GM23338 (cell line): ENCODE data around the gene THADA.

Source experiments
- EZH2 ChIP-seq: fragments of 200-600 bp; sonication (generic); IDR thresholded peaks from one replicate; pipeline ENCODE4 v1.8.0; 2017; ENCODE audit warnings: antibody characterized with exemption, mild to moderate bottlenecking, low read depth; ENCODE audit not compliant: unreplicated experiment
- EZH2phosphoT487 ChIP-seq: fragments of 200-600 bp; sonication (generic); IDR thresholded peaks from one replicate; pipeline ENCODE4 v1.8.1; 2018; ENCODE audit warnings: antibody characterized with exemption; ENCODE audit not compliant: unreplicated experiment
- TF ChIP-seq, protein P1 (sequence below), 2 experiments: fragments of 200-600 bp in 1 of 2; sonication (generic) in 1 of 2; conservative IDR thresholded peaks; 2 replicates each; pipeline versions ENCODE4 v1.5.1 to v1.6.1; 2016 to 2017; ENCODE audit warnings: antibody characterized with exemption in 2 of 2, low read depth in 2 of 2, mild to moderate bottlenecking in 2 of 2, moderate library complexity in 1 of 2

DNA sequence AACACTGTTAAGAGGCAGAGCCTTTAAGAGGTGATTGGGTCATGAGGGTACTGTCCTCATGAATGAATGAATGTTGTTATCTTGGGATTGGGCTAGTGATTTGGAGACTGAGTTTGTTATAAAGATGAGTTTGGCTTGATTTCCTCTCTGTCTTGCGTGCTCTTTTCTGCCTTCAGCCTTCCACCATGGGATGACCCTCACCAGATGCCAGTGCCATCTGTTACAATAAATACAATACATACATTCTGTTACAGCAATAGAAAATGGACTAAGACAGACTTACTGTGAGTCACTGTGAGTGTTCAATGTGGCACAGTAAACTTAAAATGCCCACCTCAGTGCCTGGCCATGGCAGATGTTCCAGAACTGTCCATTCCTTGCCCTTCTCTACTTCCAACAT lies 274.4 kb downstream of the THADA start:
- no peak for TF ChIP-seq EZH2
- TF ChIP-seq EZH2phosphoT487: no peak
- TF ChIP-seq, protein P1, sequence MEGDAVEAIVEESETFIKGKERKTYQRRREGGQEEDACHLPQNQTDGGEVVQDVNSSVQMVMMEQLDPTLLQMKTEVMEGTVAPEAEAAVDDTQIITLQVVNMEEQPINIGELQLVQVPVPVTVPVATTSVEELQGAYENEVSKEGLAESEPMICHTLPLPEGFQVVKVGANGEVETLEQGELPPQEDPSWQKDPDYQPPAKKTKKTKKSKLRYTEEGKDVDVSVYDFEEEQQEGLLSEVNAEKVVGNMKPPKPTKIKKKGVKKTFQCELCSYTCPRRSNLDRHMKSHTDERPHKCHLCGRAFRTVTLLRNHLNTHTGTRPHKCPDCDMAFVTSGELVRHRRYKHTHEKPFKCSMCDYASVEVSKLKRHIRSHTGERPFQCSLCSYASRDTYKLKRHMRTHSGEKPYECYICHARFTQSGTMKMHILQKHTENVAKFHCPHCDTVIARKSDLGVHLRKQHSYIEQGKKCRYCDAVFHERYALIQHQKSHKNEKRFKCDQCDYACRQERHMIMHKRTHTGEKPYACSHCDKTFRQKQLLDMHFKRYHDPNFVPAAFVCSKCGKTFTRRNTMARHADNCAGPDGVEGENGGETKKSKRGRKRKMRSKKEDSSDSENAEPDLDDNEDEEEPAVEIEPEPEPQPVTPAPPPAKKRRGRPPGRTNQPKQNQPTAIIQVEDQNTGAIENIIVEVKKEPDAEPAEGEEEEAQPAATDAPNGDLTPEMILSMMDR (conservative IDR thresholded peaks at IDR 0.05; ENCODE audit: low read depth in 2 of 2): no peak
